Stimulated activated CD8-positive, alpha-beta memory T cell treated with anti-CD3 and anti-CD28 coated beads, Interleukin-15, amount 100 ng/mL, for 1 hour (primary cell): ENCODE measurements around the gene RSBN1L.
"Not testable (repeated sequence)": the region's sequence is repeated elsewhere in the genome, so short reads cannot be mapped to it uniquely, and the experiment has no call there.

ENCODE experiments used
- DNase-seq: peaks from one replicate; pipeline ENCODE4 v3.0.0-alpha.2; 2020; ENCODE audit warnings: low read depth

The RSBN1L gene

GRCh38 chr7:77770316-77770715 is 74.1 kb downstream of the RSBN1L start:
- DNase-seq, result no peak

DNA sequence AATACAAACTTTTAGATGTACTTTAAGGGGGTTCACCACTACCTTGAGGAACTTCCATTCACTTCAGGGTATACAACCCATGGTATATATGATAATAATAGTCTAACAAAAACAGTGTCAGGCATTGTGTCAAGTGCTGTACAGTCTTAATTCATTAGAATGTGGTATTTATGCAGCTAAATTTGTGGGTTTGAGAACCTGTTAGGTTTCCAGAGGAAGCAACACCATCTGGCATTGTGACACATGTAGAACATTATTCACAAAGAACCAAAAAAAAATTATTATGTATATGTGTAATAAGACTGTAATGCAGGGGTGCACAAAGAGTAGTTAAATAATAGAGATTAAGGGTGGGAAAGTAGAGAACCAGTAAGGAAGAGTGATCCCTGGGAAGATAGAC is 75.6 kb downstream of the RSBN1L start:
- no peak for DNase-seq

DNA sequence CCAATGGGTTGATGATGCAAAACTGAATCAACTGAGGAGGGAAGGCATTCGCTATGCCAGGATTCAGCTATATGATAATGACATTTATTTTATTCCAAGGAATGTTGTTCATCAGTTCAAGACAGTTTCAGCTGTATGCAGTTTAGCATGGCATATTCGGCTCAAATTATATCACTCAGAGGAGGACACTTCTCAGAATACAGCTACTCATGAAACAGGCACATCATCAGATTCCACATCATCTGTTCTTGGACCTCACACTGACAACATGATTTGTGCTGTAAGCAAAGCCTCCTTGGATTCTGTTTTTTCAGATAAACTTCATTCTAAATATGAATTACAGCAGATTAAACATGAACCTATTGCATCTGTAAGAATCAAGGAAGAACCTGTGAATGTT is 82.3 kb downstream of the RSBN1L start:
- DNase-seq, result no peak

- DNase-seq, result no peak
Measured at GRCh38 chr7:77782383-77782782, 86.1 kb downstream of the RSBN1L start.

DNA sequence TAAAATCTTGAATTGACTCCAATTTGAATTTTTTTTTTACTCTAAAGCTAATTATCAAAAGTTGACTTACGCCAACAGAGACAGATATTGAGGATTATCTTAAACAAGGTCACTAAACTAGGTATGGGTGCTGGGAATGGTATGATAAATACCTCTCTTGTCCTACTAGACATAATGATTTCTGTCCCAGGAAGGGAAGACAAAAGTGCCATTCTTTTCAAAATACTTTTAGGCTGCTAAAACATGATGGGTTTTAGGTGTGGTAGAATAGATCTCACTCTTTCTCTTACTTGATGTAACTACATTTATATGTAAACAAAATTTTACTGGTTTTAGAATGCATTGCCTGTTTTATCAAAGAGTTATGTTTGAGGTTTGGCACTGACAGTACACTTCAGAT is 86.9 kb downstream of the RSBN1L start:
- DNase-seq, result no peak

GRCh38 chr7:77783545-77783944 is 87.3 kb downstream of the RSBN1L start:
- no peak for DNase-seq

DNA sequence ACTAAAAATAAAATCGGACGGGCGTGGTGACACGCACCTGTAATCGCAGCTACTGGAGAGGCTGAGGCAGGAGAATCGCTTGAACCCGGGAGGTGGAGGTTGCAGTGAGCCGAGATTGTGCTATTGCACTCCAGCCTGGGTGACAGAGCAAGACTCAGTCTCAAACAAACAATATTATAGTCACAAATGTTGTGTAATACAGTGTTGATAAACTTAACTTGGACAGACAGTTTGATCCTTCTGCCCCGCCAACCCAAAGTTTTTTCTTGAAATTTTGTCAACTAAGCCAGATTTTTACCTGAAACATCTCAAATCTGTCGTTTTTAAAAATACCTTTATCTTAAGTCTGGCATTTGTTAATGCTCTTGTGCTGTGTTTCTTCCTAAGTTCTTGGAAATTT is 88.2 kb downstream of the RSBN1L start:
- DNase-seq, result not testable (repeated sequence)

DNA sequence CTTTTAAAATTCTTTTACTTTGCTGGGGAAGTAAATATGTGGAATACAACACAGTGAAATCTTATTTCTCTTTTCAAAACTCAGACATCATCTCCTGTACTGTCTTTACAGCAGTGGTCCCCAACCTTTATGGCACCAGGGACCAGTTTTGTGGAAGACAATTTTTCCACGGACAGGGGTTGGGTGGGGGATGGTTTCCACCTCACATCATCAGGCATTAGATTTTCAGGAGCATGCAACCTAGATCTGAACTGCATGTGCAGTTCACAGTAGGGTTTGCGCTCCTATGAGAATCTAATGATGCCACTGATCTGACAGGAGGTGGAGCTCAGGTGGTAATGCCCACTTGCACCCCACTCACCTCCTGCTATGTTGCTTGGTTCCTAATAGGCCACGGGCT is 89.8 kb downstream of the RSBN1L start:
- DNase-seq, result no peak

DNA sequence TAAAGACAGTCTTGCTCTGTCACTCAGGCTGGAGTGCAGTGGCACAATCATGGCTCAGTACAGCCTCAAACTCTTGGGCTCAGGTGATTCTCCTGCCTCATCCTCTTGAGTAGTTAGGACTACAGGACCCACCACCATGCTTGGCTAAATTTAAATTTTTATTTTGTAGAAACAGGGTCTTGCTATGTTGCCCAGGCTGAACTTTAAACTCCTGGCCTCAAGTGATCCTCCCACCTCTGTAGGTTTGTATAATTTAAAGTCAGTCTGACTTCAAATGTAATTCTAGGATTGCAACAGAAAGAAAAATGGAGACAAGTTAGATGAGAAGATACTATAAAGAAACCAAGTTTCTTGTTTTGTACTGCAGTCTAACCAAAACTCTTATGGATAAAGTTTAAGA is 90.5 kb downstream of the RSBN1L start:
- no peak for DNase-seq

- DNase-seq, result no peak
Measured at GRCh38 chr7:77788327-77788902, 92.2 kb downstream of the RSBN1L start.

- DNase-seq, result no peak
Measured at GRCh38 chr7:77791336-77791735, 95.1 kb downstream of the RSBN1L start.

DNA sequence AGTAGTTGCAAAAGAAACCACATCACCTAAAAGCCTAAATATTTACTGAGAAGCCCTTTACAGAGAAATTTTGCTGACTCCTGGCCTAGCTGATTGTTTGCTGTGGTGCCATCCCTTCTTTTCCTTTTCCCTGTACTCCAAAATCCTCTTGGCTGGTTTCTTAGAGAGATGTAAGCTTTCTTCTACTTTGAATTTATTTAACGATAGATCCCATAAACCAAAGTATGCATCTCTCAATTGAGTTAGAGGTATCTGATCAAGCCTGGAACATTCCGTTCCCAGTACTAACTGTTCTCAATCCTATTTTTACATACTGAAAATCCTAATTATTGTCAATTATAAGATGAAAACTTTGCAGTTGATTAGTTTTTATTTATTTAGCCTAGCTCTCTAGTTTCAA is 95.7 kb downstream of the RSBN1L start:
- no peak for DNase-seq

GRCh38 chr7:77794000-77794399 is 97.7 kb downstream of the RSBN1L start:
- no peak for DNase-seq

- DNase-seq, result no peak
Measured at GRCh38 chr7:77796109-77796508, 99.8 kb downstream of the RSBN1L start.

- DNase-seq, result no peak
Measured at GRCh38 chr7:77796960-77797359, 100.7 kb downstream of the RSBN1L start.

- no peak for DNase-seq
Measured at GRCh38 chr7:77797734-77798393, 101.6 kb downstream of the RSBN1L start.

- DNase-seq, result peak; percentile 80
Measured at GRCh38 chr7:77798394-77799077, 102.3 kb downstream of the RSBN1L start, which contains the start of the genes PHTF2 and TMEM60. Gene PHTF2, plus strand, starts transcription at chr7:77798773. Gene TMEM60, minus strand, starts transcription at chr7:77798434. Its CDS starts 4,061 bp downstream, at chr7:77794373.

- no peak for DNase-seq
Measured at GRCh38 chr7:77799078-77799964, 103.1 kb downstream of the RSBN1L start.

- no peak for DNase-seq
Measured at GRCh38 chr7:77800158-77800557, 103.9 kb downstream of the RSBN1L start.

DNA sequence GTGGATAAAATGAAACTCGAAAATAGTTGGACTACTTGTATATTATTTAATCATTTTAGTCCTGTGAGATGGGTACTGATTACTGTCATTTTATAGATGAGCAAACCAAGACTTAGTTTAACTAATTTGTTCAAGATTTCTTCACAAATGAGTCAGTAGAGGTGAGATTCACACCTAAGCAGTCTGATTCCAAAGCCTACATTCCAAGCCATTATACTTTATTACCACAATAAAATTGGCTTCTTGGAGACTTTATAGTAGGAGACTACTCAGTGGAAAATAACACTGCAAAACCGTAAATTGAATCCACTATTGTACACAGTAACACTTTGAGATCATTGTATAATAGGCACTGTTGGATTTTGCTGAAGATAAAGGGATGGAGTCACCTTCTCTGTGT is 104.5 kb downstream of the RSBN1L start:
- no peak for DNase-seq

DNA sequence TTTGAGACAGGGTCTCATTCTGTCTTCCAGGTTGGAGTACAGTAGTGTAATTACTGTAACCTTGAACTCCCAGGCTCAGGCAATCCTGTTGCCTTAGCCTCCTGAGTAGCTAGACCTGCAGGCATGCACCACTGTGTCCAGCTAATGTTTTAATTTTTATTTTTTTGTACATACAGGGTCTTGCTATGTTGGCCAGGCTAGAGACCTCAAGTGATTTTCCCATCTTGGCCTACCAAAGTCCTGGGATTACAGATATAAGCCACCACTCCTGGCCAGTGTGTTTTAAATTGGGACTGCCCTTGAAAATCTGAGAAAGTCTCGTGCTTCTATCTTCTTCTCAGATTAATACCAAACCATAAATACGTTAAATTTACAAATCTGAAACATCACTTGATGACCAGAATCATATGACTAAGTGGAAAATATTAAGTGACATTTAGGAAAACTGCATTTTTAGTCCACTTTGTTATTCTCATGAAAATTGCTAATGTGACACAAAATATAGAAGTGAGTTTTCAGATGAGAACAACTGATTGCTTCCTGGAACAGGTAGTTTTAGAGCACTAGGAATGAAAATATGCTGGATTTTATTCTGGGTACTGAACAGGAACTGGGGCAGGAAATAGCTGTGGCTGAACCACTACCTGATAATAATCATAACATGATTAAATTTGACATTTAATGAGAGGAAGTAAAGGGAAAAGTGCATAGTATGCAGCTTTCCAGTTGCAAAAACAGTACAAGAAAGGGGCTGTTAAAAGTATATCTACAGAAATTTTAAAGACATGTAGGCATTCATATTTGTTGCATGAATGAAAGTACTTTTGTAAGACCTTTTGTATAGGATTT is 106.5 kb downstream of the RSBN1L start:
- no peak for DNase-seq
